Epithelial cell of esophagus (primary cell): Measurements from ENCODE around the gene KDELR3.

Experiments
- DNase-seq: peaks from one replicate; pipeline ENCODE4 v3.0.0; 2010; ENCODE audit warnings: low read depth
- H3K4me3 ChIP-seq: 2 replicates; pipeline ENCODE4 v1.5.1; 2011; ENCODE audit warnings: mild to moderate bottlenecking, low read length, control low read depth
- CTCF ChIP-seq: IDR thresholded peaks from 2 replicates; pipeline ENCODE4 v1.5.1; 2011; ENCODE audit warnings: low read depth, mild to moderate bottlenecking, low read length, control low read depth, inconsistent platforms; ENCODE audit not compliant: insufficient read depth; ENCODE audit errors: missing control alignments

The KDELR3 gene

GRCh38 chr22:38429499-38430068, 38.3 kb upstream of the KDELR3 start:
- DNase-seq, result no peak
- TF ChIP-seq CTCF, result no peak
- H3K4me3 ChIP-seq, result no peak overlapping the region

- no peak for DNase-seq
- H3K4me3 ChIP-seq, result no peak overlapping the region
- TF ChIP-seq CTCF, result no peak
These were observed 36.5 kb upstream of the KDELR3 start for GRCh38 chr22:38431266-38432010.

- DNase-seq, result no peak
- no peak for TF ChIP-seq CTCF
- no peak overlapping the region for H3K4me3 ChIP-seq
These were observed 35.6 kb upstream of the KDELR3 start for GRCh38 chr22:38432264-38432663.

GRCh38 chr22:38433871-38434270, 34.0 kb upstream of the KDELR3 start:
- DNase-seq, result no peak
- H3K4me3 ChIP-seq, result no peak overlapping the region
- TF ChIP-seq CTCF, result no peak

DNA sequence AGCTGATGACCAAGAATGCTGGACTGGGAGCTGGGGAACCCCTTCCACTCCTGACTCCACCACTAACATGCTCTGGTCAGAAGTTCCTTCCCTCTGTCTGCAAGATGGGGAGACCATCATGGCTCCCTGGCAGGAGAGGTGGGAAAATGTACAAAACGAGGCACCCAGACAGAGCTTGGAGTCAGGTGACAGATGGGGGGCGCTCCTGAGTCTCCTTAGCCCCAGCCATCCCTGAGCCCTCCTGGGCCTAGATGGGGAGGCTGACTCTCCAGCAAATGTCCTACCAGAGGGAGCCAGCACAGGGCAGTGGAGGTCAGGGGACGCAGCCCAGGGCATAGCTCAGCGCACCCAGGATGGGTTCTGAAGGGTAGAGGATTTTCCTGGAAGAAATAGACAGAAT, 32.9 kb upstream of the KDELR3 start:
- no peak for TF ChIP-seq CTCF
- DNase-seq, result no peak
- H3K4me3 ChIP-seq, result no peak overlapping the region

- TF ChIP-seq CTCF, result no peak
- H3K4me3 ChIP-seq, result no peak overlapping the region
- no peak for DNase-seq
These were observed 31.9 kb upstream of the KDELR3 start for GRCh38 chr22:38435965-38436364.
